Heart left ventricle (tissue), 13 donors: ENCODE results near the gene EXOC4.

Source experiments
- POLR2A ChIP-seq, 2 donors: fragments of 450-650 bp; IDR thresholded peaks; one replicate each; pipeline ENCODE4 v1.6.1; 2017; ENCODE audit warnings: antibody characterized with exemption in 2 of 2, mild to moderate bottlenecking in 2 of 2, moderate library complexity in 2 of 2
- TF ChIP-seq, protein P1 (sequence below), 12 donors: fragments of 200-600 bp; sonication (generic) in 4 of 12; IDR thresholded peaks; one replicate each; pipeline versions ENCODE4 v1.5.0 to v1.8.0; 2018 to 2022; ENCODE audit warnings: antibody characterized with exemption in 12 of 12, mild to moderate bottlenecking in 5 of 12
- donor health status: ischemic (EF 13 %, LVEDD 7.1; RV severe dilation, severe dysfunction).
- donor health status: DM: no; HTN: yes; CAD: no.
- donor health status: DM: no; HTN: no; CAD: no.
- donor health status: ischemic (EF 25% LVEDD 6.9; RV normal size, moderate dysfunction).
- donor health status: ischemic (EF 25% LVEDD 5.7; RV mildly dilated, moderate dysfunction).
- donor health status: ischemic (EF 35%, LVEDD 5.7; RV mildly dilated, moderate dysfunction).
- donor health status: nonischemic (EF 11% LVEDD 7.7; RV severe dilation, severe dysfunction).
- donor health status: DM: yes; HTN: yes; CAD: no.
- donor health status: PGD.
- donor health status: ischemic (EF 29% LVEDD 5.4; RV normal size, mild dysfunction).
- donor health status: nonischemic (EF 23%, LVEDD 6.1; RV moderate dilation, normal function).

DNA sequence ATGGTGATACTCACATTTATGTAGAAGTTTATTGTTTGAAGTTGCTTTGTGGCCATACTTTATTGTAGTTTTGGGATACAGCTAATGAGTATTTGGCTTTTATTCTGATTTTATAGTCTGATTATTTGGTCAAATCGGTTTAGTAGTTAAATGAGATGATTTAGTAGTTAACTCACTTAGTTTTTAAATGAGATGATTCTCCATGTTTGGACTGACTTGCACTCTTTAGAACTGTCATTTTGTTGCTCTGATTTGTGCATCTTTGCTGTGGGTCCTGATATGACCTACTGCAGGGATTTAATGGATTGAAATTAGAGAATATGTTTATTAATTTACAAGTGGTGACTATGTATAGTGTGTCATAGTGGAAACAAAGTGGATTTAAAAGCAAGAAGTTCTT lies 44.2 kb downstream of the EXOC4 start:
- no peak for TF ChIP-seq POLR2A (IDR thresholded peaks at IDR 0.05)
- TF ChIP-seq, protein P1, sequence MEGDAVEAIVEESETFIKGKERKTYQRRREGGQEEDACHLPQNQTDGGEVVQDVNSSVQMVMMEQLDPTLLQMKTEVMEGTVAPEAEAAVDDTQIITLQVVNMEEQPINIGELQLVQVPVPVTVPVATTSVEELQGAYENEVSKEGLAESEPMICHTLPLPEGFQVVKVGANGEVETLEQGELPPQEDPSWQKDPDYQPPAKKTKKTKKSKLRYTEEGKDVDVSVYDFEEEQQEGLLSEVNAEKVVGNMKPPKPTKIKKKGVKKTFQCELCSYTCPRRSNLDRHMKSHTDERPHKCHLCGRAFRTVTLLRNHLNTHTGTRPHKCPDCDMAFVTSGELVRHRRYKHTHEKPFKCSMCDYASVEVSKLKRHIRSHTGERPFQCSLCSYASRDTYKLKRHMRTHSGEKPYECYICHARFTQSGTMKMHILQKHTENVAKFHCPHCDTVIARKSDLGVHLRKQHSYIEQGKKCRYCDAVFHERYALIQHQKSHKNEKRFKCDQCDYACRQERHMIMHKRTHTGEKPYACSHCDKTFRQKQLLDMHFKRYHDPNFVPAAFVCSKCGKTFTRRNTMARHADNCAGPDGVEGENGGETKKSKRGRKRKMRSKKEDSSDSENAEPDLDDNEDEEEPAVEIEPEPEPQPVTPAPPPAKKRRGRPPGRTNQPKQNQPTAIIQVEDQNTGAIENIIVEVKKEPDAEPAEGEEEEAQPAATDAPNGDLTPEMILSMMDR (IDR thresholded peaks at IDR 0.05), result no peak
